HG03045 (cell line): ENCODE data around the gene VAPA.

ENCODE experiments used
- ATAC-seq: cut with Tn5 transposase; IDR thresholded peaks from one replicate; pipeline ENCODE4 v1.9.1; 2021; ENCODE audit warnings: mild to moderate bottlenecking, moderate library complexity; ENCODE audit not compliant: unreplicated experiment

Gene VAPA

DNA sequence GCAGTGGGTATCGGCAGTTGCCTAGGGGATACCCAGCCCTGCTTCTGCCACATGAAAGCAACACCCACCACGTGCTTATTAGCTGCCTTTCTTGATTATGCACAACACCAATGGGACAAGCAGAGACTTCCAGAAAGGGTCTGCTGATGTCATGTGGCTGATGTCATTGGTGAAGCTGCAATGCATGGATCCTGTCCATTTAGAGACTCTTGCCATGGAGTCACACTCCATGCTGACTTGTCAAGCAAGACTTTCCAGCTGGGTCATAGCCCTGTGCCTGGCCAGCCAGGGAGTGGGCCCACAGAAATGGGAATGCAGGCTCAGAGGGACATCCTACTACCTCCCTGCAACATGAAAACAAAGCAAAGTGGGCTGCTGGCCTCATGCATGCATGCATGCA, 81.8 kb downstream of the VAPA start:
- ATAC-seq: no peak

- no peak for ATAC-seq
These were observed 82.3 kb downstream of the VAPA start for GRCh38 chr18:9996094-9996493.

DNA sequence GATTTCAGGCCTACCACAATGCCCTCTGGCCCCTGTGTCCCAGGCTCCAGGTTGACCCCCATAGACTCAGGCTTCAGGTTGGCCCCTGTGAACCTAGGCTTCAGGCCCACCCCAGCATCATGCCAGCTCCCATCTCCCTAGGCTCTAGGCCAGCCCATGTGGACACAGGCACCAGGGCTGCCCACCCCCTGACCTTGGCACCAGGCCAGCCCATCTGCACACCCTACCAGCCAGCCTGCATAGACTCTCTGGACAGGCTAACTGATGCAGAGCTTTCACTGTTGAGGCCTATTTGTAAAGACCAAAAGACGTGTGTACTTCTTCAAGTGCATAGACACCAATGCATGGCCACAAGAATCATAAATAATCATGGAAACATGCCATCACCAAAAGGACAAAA, 83.9 kb downstream of the VAPA start:
- no peak for ATAC-seq

- ATAC-seq: no peak
These were observed 84.5 kb downstream of the VAPA start for GRCh38 chr18:9998330-9998729.

DNA sequence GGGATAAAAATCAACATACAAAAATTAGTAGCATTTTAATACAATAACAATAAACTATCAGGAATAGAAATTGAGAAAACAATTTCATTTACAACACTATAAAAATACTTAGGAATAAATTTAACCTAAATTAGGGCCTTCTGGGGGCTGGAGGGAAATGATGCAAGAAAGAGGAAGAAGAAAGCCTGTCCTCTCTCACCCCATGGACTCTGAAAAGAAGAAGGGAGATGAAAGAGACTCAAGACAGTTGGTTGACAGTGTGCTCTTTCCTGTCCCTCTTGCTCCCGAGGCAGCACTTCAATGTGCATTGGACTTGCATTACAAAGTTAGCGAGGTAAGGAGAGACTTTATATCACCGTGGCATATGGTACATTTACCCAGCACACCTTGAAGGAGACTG, 88.5 kb downstream of the VAPA start:
- ATAC-seq: no peak

DNA sequence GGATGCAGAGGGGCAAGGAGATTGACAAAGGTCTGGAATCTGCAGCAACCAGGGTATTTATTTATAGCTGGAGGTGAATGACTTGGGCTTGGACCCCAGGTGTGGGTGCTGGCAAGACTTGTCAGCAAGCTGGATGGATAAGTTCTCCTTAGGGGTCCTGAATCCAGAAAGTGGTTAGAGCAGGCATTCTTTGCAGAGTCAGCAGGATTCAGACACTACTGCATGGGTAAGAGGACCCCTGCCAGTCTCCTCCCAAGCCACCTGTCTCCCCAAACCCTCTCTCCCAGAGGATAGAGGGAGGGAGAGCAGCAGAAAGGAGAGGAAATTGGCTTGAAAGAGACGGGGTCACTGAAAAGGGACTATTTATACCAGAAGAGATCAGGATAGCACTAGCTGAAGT, 89.5 kb downstream of the VAPA start:
- ATAC-seq: no peak

- ATAC-seq: no peak
These were observed 90.0 kb downstream of the VAPA start for GRCh38 chr18:10003866-10004265.

DNA sequence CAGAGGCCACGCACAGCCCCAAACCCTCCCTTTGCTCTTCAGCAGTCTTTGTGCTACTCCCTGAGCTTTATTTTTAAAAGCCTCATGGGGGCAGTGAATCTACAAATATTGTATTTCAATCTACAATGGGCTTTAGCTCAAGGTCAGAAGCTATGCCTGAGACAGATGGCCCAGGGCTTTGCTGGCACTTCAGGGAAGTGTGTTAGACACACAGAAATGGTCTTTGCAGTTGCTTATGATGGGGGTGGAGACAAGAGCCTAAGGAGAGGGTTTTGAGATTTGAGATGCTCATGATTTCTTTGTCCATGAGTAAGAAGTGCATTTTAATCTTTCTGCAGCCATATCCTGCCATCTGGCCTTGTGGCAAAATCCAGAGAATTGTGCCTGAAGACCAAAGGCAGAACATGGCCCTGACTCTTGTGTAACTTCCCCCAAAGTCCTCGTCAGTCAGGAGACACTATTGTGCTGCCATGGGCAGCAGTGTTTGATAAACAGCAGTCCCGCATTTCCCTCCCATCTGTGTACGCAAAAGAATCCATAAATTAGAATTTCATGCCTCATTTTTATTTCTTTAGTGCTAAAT, 92.6 kb downstream of the VAPA start:
- no peak for ATAC-seq

GRCh38 chr18:10008006-10008647, 94.3 kb downstream of the VAPA start:
- no peak for ATAC-seq
